PC-9 (cell line): ENCODE measurements around the gene FAM185A. TPM values are rescaled to one million over a fixed set of nuclear protein-coding genes. Genes with fewer than 3 reads are reported as not detected.

ENCODE experiments used
- BruUV-seq: library from RNA; stranded (reverse); fragments of 400-500 nt; replicated peaks from 2 replicates; lab custom pipeline; 2021; lab: Mats Ljungman, UMichigan
- CTCF ChIA-PET: fragments of 300-600 bp; sonication (Branson Sonifier 250); formaldehyde crosslinking; loops from one replicate; lab custom pipeline; 2022; ENCODE audit warnings: antibody characterized with exemption; lab: Charles Lee
- POLR2A ChIA-PET: fragments of 300-600 bp; sonication (Branson Sonifier 250); formaldehyde crosslinking; loops from one replicate; lab custom pipeline; 2022; ENCODE audit warnings: antibody characterized with exemption; ENCODE audit not compliant: unreplicated experiment; lab: Charles Lee
- DNase-seq, 2 experiments: peaks; one replicate each; pipeline versions ENCODE4 v3.0.0 to v3.0.0-alpha.2; 2015 to 2022; ENCODE audit warnings: mixed read lengths in 1 of 2
- H2AFZ ChIP-seq: fragments of 200-600 bp; sonication (generic); 2 replicates; pipeline ENCODE4 v1.8.1; 2017; ENCODE audit warnings: antibody characterized with exemption
- H3F3A ChIP-seq: fragments of 200-600 bp; sonication (generic); 2 replicates; pipeline ENCODE4 v1.8.1; 2017; ENCODE audit warnings: antibody characterized with exemption, mild to moderate bottlenecking, low read depth; ENCODE audit not compliant: insufficient read depth
- H3K27ac ChIP-seq: fragments of 200-600 bp; sonication (generic); 2 replicates; pipeline ENCODE4 v1.6.1; 2016; ENCODE audit warnings: mixed run types
- H3K27me3 ChIP-seq: fragments of 200-600 bp; sonication (generic); 2 replicates; pipeline ENCODE4 v1.6.1; 2016; ENCODE audit warnings: low read depth, mixed run types; ENCODE audit not compliant: insufficient read depth
- H3K36me3 ChIP-seq: fragments of 200-600 bp; sonication (generic); 2 replicates; pipeline ENCODE4 v1.6.1; 2016; ENCODE audit warnings: low read depth, mixed run types
- H3K4me1 ChIP-seq: fragments of 200-600 bp; sonication (generic); replicated peaks from 2 replicates; pipeline ENCODE4 v1.6.1; 2016; ENCODE audit warnings: mixed run types; ENCODE audit not compliant: insufficient read depth
- H3K4me2 ChIP-seq: fragments of 200-600 bp; sonication (generic); 2 replicates; pipeline ENCODE4 v1.6.1; 2017; ENCODE audit warnings: mixed run types
- H3K4me3 ChIP-seq: fragments of 200-600 bp; sonication (generic); 2 replicates; pipeline ENCODE4 v1.6.1; 2016; ENCODE audit warnings: mixed run types
- H3K79me2 ChIP-seq: fragments of 200-600 bp; sonication (generic); 2 replicates; pipeline ENCODE4 v1.6.1; 2017; ENCODE audit warnings: low read depth, mixed run types
- H3K9me2 ChIP-seq: fragments of 200-600 bp; sonication (generic); 2 replicates; pipeline ENCODE4 v1.8.1; 2017; ENCODE audit warnings: mild to moderate bottlenecking; ENCODE audit not compliant: insufficient read depth
- H3K9me3 ChIP-seq: fragments of 200-600 bp; sonication (generic); 2 replicates; pipeline ENCODE4 v1.8.1; 2016; ENCODE audit warnings: low read depth; ENCODE audit not compliant: insufficient read depth
- H4K20me1 ChIP-seq: fragments of 200-600 bp; sonication (generic); 2 replicates; pipeline ENCODE4 v1.8.1; 2017; ENCODE audit not compliant: insufficient read depth
- CTCF ChIP-seq: fragments of 200-600 bp; sonication (generic); conservative IDR thresholded peaks from 2 replicates; pipeline ENCODE4 v1.6.1; 2017; ENCODE audit warnings: mixed run types, antibody characterized with exemption, mild to moderate bottlenecking, moderate library complexity
- EZH2 ChIP-seq: fragments of 200-600 bp; sonication (generic); IDR thresholded peaks from 2 replicates; pipeline ENCODE4 v1.8.0; 2017; ENCODE audit warnings: antibody characterized with exemption, low read depth
- intact Hi-C: fragments of 100-400 bp; cut with micrococcal nuclease; formaldehyde crosslinking; loops from one replicate; pipeline ENCODE4 v1.10.0; 2022; ENCODE audit not compliant: unreplicated experiment
- total RNA-seq: library from RNA; stranded (reverse); gene quantifications from 2 replicates; pipeline ENCODE4 v1.2.3, GENCODE V29; 2021

FAM185A gene
- total RNA-seq, 1 experiment from 2014 or later: 9.2 TPM

- DNase-seq: no peak
- intact Hi-C loops: no loop called here
- Histone ChIP-seq H3K36me3 (no peaks in the 10 kb centered on the region), H4K20me1 (no peaks in the 10 kb centered on the region), H3K4me2 (no peak overlapping the region), H3K79me2 (no peaks in the 10 kb centered on the region), H3K27ac (no peak overlapping the region), H3K27me3 (no peaks in the 10 kb centered on the region), H3K9me3 (no peaks in the 10 kb centered on the region; the same call in 1 of the 2 replicates), H3K4me1 (no peaks in the 10 kb centered on the region), H3K9me2 (0 out of 2 replicates have a peak, but pooled peaks cover 3% of the 10 kb centered on the region), H3K4me3 (no peak overlapping the region), H3F3A (no peaks in the 10 kb centered on the region), H2AFZ (no peak overlapping the region)
- POLR2A ChIA-PET: no interaction called here
- CTCF ChIA-PET: no interaction called here
- no peak for TF ChIP-seq EZH2
- no peak for TF ChIP-seq CTCF
- BruUV-seq: no TSS peak
Measured at GRCh38 chr7:102806613-102807012, 57.8 kb downstream of the FAM185A start.

- Histone ChIP-seq H3K9me2 (0 out of 2 replicates have a peak, but pooled peaks cover 3% of the 10 kb centered on the region), H3K9me3 (no peaks in the 10 kb centered on the region), H4K20me1 (no peaks in the 10 kb centered on the region), H3K36me3 (no peaks in the 10 kb centered on the region), H3K4me2 (no peak overlapping the region), H3K27me3 (no peaks in the 10 kb centered on the region), H3F3A (no peaks in the 10 kb centered on the region; the same call in 1 of the 2 replicates), H2AFZ (no peak overlapping the region), H3K79me2 (no peaks in the 10 kb centered on the region), H3K4me3 (no peak overlapping the region), H3K27ac (no peak overlapping the region), H3K4me1 (peaks cover 7% of the 10 kb centered on the region; the same call in 1 of the 2 replicates)
- ChIA-PET CTCF (interaction anchor here (0.7 kb wide), 1 partner anchor 310 kb away, joined by 3 read pairs; no protein-coding TSS in a partner anchor), POLR2A (interaction anchor here (0.7 kb wide), 1 partner anchor 93 kb away, joined by 3 read pairs; no protein-coding TSS in a partner anchor)
- TF ChIP-seq CTCF (no peak), EZH2 (no peak)
- intact Hi-C loops: no loop called here
- BruUV-seq: no TSS peak
- no peak for DNase-seq
Measured at GRCh38 chr7:102810916-102811315, 62.1 kb downstream of the FAM185A start.

- peaks cover 7% of the 10 kb centered on the region; the same call in 1 of the 2 replicates for H3K4me1 ChIP-seq
- H3F3A ChIP-seq: no peaks in the 10 kb centered on the region; the same call in 1 of the 2 replicates
- ChIA-PET CTCF (no interaction called here), POLR2A (no interaction called here)
- H3K27me3 ChIP-seq: no peaks in the 10 kb centered on the region
- H4K20me1 ChIP-seq: no peaks in the 10 kb centered on the region
- DNase-seq: no peak
- no peaks in the 10 kb centered on the region for H3K79me2 ChIP-seq
- no peak overlapping the region for H2AFZ ChIP-seq
- no peaks in the 10 kb centered on the region for H3K9me3 ChIP-seq
- H3K4me3 ChIP-seq: no peak overlapping the region
- no peak overlapping the region for H3K27ac ChIP-seq
- H3K9me2 ChIP-seq: 0 out of 2 replicates have a peak, but pooled peaks cover 3% of the 10 kb centered on the region
- intact Hi-C loops: no loop called here
- H3K4me2 ChIP-seq: no peak overlapping the region
- TF ChIP-seq EZH2 (no peak), CTCF (no peak)
- no TSS peak for BruUV-seq
- H3K36me3 ChIP-seq: no peaks in the 10 kb centered on the region
Measured at GRCh38 chr7:102811942-102812678, 63.3 kb downstream of the FAM185A start.
